OCI-LY1 (cell line): ENCODE measurements around the gene SULF2.

ENCODE experiments used
- H2AFZ ChIP-seq: fragments of 200-600 bp; sonication (generic), shearing (Covaris generic); 2 replicates; pipeline ENCODE4 v1.6.0; 2014; ENCODE audit warnings: antibody characterized with exemption, mild to moderate bottlenecking, low read length
- H3F3A ChIP-seq: fragments of 200-600 bp; sonication (generic), shearing (Covaris generic); 2 replicates; pipeline ENCODE4 v1.6.0; 2014; ENCODE audit warnings: mild to moderate bottlenecking, antibody characterized with exemption, low read length, moderate library complexity; ENCODE audit not compliant: insufficient read depth
- H3K27ac ChIP-seq: fragments of 200-600 bp; sonication (generic); 2 replicates; pipeline ENCODE4 v1.5.1; 2014; ENCODE audit warnings: low read length, mixed run types, mild to moderate bottlenecking, low read depth; ENCODE audit not compliant: poor library complexity, severe bottlenecking
- H3K27me3 ChIP-seq: fragments of 200-600 bp; sonication (generic); 2 replicates; pipeline ENCODE4 v1.6.0; 2014; ENCODE audit warnings: antibody characterized with exemption, mild to moderate bottlenecking, low read length, moderate library complexity; ENCODE audit not compliant: insufficient read depth
- H3K36me3 ChIP-seq: fragments of 200-600 bp; sonication (generic); 2 replicates; pipeline ENCODE4 v1.6.1; 2014; ENCODE audit warnings: mild to moderate bottlenecking, antibody characterized with exemption, low read length, moderate library complexity, mixed read lengths; ENCODE audit not compliant: insufficient read depth
- H3K4me1 ChIP-seq: fragments of 200-600 bp; sonication (generic); 2 replicates; pipeline ENCODE4 v1.5.1; 2014; ENCODE audit warnings: mild to moderate bottlenecking, low read length, moderate library complexity; ENCODE audit not compliant: insufficient read depth, severe bottlenecking
- H3K4me2 ChIP-seq: fragments of 200-600 bp; sonication (generic), shearing (Covaris generic); 2 replicates; pipeline ENCODE4 v1.6.1; 2014; ENCODE audit warnings: low read length
- H3K4me3 ChIP-seq: fragments of 200-600 bp; sonication (generic); 2 replicates; pipeline ENCODE4 v1.5.1; 2014; ENCODE audit warnings: low read length, low read depth, mild to moderate bottlenecking, mixed read lengths; ENCODE audit not compliant: poor library complexity, severe bottlenecking
- H3K79me2 ChIP-seq: fragments of 200-600 bp; shearing (Covaris generic); 2 replicates; pipeline ENCODE4 v1.6.1; 2016; ENCODE audit warnings: mixed run types, low read length, mixed read lengths; ENCODE audit not compliant: insufficient read depth
- H3K9ac ChIP-seq: fragments of 200-600 bp; sonication (generic), shearing (Covaris generic); 2 replicates; pipeline ENCODE4 v1.6.1; 2014; ENCODE audit warnings: mild to moderate bottlenecking, low read length, mixed read lengths
- H3K9me2 ChIP-seq: fragments of 200-600 bp; sonication (generic), shearing (Covaris generic); 2 replicates; pipeline ENCODE4 v1.6.1; 2014; ENCODE audit warnings: low read depth, mild to moderate bottlenecking, low read length, mixed read lengths
- H3K9me3 ChIP-seq: fragments of 200-600 bp; shearing (Covaris generic); 2 replicates; pipeline ENCODE4 v1.6.1; 2014; ENCODE audit warnings: low read length, mixed read lengths
- H4K20me1 ChIP-seq: fragments of 200-600 bp; sonication (generic), shearing (Covaris generic); 2 replicates; pipeline ENCODE4 v1.6.0; 2016; ENCODE audit warnings: mild to moderate bottlenecking, low read length; ENCODE audit not compliant: insufficient read depth
- CTCF ChIP-seq: fragments of 200-600 bp; sonication (generic), shearing (Covaris generic); IDR thresholded peaks from 2 replicates; pipeline ENCODE4 v1.5.1; 2017; ENCODE audit warnings: mild to moderate bottlenecking, antibody characterized with exemption, low read length, moderate library complexity, mixed read lengths
- EZH2 ChIP-seq: fragments of 200-600 bp; sonication (generic), shearing (Covaris generic); IDR thresholded peaks from 2 replicates; pipeline ENCODE4 v1.8.0; 2017; ENCODE audit warnings: borderline replicate concordance, mixed run types, mild to moderate bottlenecking, antibody characterized with exemption, low read length, moderate library complexity, mixed read lengths

SULF2 gene

GRCh38 chr20:47713163-47713562 lies 72.1 kb downstream of the SULF2 start:
- H3K4me2 ChIP-seq, result no peak overlapping the region
- H3K36me3 ChIP-seq, result no peaks in the 10 kb centered on the region
- no peaks in the 10 kb centered on the region for H3K9me3 ChIP-seq
- no peaks in the 10 kb centered on the region for H3K9me2 ChIP-seq
- H3K79me2 ChIP-seq, result no peaks in the 10 kb centered on the region
- H3K27ac ChIP-seq, result no peak overlapping the region
- no peaks in the 10 kb centered on the region for H3K4me1 ChIP-seq
- no peak overlapping the region for H2AFZ ChIP-seq
- no peak overlapping the region for H3K4me3 ChIP-seq
- 0 out of 2 replicates have a peak, but pooled peaks cover 4% of the 10 kb centered on the region for H3K27me3 ChIP-seq
- no peaks in the 10 kb centered on the region for H4K20me1 ChIP-seq
- no peak overlapping the region for H3K9ac ChIP-seq
- no peaks in the 10 kb centered on the region for H3F3A ChIP-seq
- TF ChIP-seq EZH2 (no peak), CTCF (no peak)

GRCh38 chr20:47711046-47711752 lies 74.1 kb downstream of the SULF2 start:
- Histone ChIP-seq H3K4me2 (no peak overlapping the region), H3F3A (no peaks in the 10 kb centered on the region), H4K20me1 (no peaks in the 10 kb centered on the region), H3K4me1 (no peaks in the 10 kb centered on the region), H3K79me2 (no peaks in the 10 kb centered on the region), H2AFZ (no peak overlapping the region), H3K4me3 (no peak overlapping the region), H3K36me3 (no peaks in the 10 kb centered on the region), H3K9me3 (no peaks in the 10 kb centered on the region), H3K27ac (no peak overlapping the region), H3K27me3 (0 out of 2 replicates have a peak, but pooled peaks cover 4% of the 10 kb centered on the region), H3K9me2 (no peaks in the 10 kb centered on the region), H3K9ac (no peak overlapping the region)
- TF ChIP-seq CTCF (no peak), EZH2 (no peak)

- Histone ChIP-seq H3K9me3 (no peaks in the 10 kb centered on the region), H3K27ac (no peak overlapping the region), H3K9ac (no peak overlapping the region), H3K9me2 (no peaks in the 10 kb centered on the region), H3K27me3 (0 out of 2 replicates have a peak, but pooled peaks cover 4% of the 10 kb centered on the region), H3K4me2 (no peak overlapping the region), H3F3A (no peaks in the 10 kb centered on the region), H2AFZ (no peak overlapping the region), H3K4me1 (no peaks in the 10 kb centered on the region), H3K36me3 (no peaks in the 10 kb centered on the region), H4K20me1 (no peaks in the 10 kb centered on the region), H3K4me3 (no peak overlapping the region), H3K79me2 (no peaks in the 10 kb centered on the region)
- no peak for TF ChIP-seq CTCF
- no peak for TF ChIP-seq EZH2
Measured at GRCh38 chr20:47710665-47711045, 74.6 kb downstream of the SULF2 start.
